GM21576 (cell line): Measurements from ENCODE around the gene AIG1.
A peak's percentile ranks its signal among the peaks of the same experiment; 100 is the strongest.

Experiments used
- ATAC-seq: cut with Tn5 transposase; IDR thresholded peaks from one replicate; pipeline ENCODE4 v1.9.1; 2021; ENCODE audit warnings: mild to moderate bottlenecking, moderate library complexity; ENCODE audit not compliant: unreplicated experiment

Gene AIG1

DNA sequence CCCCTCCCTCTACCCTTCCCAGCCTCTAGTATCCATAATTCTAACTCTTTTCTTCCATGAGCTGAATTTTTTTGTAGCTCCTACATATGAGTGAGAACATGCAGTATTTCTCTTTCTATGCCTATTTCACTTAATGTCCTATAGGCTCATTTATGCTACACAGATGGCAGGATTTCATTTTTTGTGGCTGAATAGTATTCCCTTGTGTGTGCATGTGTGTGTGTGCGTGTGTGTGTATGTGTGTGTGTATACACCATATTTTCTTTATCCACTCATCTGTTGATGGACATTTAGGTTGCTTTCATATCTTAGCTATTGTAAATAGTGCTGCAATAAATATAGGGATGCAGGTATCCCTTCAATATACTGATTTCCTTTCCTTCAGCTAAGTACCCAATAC lies 288.8 kb downstream of the AIG1 start:
- no peak for ATAC-seq

- ATAC-seq, result no peak
Observed at GRCh38 chr6:143356101-143356880, 295.6 kb downstream of the AIG1 start.

DNA sequence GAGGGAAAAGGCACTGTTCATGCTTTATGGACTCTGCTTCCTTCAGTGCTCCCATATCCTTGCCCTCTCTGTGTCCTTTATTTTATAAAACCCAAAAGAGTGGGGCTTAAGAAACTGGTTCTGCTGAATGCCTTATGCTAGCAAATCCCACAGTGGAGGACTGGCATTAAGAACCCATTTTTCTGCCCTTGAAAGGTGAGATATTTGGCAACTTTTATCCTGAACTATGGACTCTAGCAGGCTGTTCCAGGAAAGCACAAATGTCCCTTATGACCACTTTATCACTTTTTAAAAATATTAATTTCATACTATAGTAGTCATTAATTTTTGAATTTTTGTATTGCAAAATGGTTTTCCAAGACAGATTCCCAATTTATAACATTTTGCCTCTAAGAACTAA lies 296.5 kb downstream of the AIG1 start:
- ATAC-seq, result no peak

DNA sequence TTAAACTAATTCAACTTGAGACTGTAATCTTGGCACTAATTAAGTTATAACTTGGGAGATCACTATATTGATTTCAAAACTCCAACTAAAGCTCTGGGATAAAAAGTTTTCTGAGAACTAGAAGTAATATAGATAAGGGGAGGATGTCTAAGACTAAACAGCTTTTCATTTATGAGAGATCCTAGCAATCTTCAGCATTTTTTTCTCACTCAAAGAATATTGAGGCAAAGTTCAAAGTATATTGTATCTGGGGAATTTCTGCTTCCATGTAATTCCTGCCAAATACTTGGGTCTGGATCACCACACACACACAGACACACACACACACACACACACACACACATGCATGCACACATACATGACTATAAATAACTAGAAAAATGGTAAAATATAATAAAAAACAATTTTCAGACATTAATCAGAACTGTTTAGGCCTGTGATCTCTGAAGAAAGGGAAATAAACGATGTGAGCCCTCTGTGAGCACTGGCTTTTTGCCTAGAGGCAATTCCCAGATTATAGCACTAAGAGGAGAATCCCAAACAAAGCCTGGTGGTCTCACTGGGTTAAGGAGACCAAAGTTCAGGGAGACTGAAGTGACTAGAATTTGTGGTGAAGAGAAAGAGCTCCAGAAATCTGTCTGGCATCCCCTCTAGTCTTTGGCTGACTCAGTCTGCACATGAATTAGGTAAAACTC lies 297.0 kb downstream of the AIG1 start:
- ATAC-seq, result no peak

GRCh38 chr6:143361536-143362191 lies 301.0 kb downstream of the AIG1 start:
- no peak for ATAC-seq

DNA sequence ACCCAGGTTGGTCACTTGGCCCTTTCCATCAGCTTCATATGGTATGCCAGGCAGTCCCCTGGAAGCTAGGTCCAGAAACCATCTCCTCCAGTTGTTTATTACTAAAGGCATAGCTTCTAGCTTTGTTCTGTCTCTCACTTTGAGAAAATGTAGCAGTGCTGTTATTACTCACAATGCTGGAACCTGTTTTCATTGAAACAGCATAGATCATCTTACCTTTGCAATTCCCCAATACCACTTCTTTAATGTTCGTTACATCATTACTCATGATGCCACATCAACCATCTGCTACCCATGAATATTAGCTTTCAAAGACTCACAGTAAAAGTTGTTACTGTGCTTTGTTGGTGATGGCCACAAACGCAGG lies 301.5 kb downstream of the AIG1 start:
- ATAC-seq, result no peak

GRCh38 chr6:143363299-143363698 lies 302.6 kb downstream of the AIG1 start:
- no peak for ATAC-seq

DNA sequence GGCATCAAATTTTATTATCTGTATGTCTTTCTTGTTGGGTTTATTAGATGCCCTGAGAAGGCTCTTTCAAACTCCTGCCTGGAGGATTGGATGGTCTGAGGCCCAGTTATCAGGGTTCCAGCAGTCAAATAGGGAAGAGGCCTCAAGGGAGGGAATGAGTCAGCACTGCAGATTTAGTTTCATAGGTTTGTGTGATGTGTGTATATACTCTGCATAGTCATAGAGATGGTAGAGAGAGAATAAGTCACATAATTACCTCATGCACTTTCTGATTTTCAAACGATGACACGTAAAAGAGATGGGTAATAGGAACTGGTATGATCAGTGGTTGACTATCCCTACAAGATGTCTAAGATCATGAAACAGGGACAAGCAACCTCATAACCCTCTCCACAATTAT lies 307.7 kb downstream of the AIG1 start:
- peak; percentile 99 for ATAC-seq

- ATAC-seq, result no peak
Observed at GRCh38 chr6:143369971-143370370, 309.3 kb downstream of the AIG1 start.

- ATAC-seq, result no peak
Observed at GRCh38 chr6:143370812-143371370, 310.2 kb downstream of the AIG1 start.

DNA sequence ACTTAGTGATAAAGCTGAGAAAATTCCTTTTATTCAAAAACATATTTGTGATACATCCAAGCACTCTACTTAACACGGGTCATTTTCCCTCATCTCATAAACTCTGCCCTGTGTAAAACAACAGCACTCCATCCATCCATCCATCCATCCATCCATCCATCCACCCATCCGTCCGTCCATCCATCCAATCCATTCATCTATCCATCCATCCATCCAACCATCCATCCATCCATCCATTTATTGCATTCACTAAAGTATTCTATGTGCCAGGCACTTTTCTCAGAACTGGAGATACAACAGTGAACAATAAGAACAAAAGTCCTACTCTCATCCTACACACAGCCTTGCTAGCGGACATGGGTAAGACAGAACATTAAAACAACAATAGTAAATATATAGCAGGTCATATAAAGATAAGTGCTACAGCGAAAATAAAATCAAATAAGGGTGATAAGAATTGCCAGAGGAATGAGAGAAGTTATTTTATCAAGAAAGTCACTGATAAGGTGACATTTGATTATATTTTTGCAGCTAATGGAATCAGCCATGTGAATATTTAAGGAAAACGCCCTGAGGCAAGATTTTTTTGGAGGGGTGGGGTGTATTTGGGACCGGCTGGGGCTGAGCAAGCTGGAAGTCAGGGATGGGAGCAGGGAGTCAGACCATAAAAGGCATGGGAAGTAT lies 311.7 kb downstream of the AIG1 start:
- no peak for ATAC-seq

DNA sequence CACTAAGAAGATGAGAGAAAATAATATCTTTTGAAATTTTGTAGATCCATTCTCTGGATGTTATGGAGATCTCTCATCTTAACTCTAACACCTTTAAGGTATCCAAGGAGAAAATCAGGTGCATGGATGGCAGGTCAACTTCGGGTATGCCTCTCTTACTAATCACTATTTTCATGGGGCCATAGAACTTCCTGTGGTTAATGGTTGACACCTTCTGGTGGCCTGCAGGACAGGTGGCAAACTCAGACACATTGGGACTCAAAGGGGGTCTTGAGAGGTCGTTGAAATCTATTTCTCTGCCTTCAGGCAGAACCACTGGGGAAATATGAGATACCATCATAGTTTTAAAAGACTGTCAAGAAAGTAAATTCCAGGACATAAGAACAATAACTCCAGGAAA lies 313.3 kb downstream of the AIG1 start:
- ATAC-seq, result no peak

GRCh38 chr6:143375022-143375585 lies 314.4 kb downstream of the AIG1 start:
- ATAC-seq, result no peak

DNA sequence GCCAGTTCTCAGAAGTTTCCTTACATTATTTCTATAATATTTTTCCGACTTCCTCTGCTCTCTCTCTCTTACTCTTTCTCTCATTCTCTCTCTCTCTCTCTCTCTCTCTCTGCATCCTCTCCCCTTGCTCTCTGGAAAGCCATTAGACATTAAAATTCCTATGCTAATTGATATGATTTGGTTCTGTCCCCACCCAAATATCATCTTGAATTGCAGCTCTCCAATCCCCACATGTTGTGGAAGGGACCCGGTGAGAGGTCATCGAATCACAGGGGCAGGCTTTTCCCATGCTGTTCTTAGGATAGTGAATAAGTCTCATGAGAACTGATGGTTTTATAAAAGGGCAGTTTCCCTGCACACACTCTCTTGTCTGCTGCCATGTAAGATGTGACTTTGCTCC lies 315.7 kb downstream of the AIG1 start:
- no peak for ATAC-seq

- ATAC-seq, result no peak
Observed at GRCh38 chr6:143376861-143377260, 316.2 kb downstream of the AIG1 start.

- no peak for ATAC-seq
Observed at GRCh38 chr6:143385636-143386035, 324.9 kb downstream of the AIG1 start.

DNA sequence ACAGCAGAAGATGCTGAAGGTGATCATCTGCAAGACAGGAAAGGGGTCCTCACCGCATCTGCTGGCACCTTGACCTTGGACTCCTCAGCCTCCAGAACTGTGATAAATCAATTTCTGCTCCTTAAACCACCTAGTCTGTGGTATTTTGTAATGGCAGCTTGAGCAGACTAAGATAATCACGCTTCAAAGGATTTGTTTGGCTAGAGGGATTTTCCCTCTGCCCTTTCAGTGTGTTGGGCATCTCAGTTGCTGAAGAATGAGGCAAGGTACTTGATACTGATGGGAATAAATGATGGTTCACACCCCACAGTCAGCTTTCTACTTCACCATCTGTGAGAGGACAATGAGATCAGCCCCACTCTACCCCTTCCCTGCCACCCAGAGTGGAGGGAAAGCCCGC lies 329.6 kb downstream of the AIG1 start:
- no peak for ATAC-seq
